ENCODE measurements around the gene DRG2. TPM values are rescaled to one million over a fixed set of nuclear protein-coding genes. Genes with fewer than 3 reads are reported as not detected.
A peak's percentile ranks its signal among the peaks of the same experiment; 100 is the strongest.

DRG2 gene
- total RNA-seq, 1 donor from 2014 or later, result 20.9 TPM

DNA sequence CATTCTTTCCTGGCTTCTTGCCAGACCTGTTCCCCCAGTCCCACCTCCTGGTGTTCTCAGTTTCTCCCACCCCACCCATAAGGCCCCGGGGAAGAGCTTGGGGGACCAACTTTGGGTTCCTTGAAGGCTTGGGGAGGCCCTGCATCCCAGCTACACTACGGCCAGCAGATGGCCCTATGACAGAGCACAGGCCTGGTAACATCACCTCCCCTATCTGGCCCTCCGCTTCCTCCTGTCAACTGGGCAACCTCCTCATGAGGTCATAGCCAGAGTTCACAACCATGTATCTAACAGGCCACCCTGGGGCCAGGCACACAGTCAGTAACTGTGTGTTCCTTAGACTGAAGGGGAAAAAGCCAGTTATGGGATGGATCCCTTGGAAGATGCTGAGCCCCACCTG is 52.2 kb downstream of the DRG2 start:
- Histone ChIP-seq H3K27ac (ENCODE audit: low read depth, low read length) (no peak overlapping the region), H3K4me3 (ENCODE audit: low read length in 3 of 3) (no peak overlapping the region), H3K9me3 (ENCODE audit: control insufficient read depth in 3 of 3, low read length in 3 of 3) (no peaks in the 10 kb centered on the region), H3K27me3 (ENCODE audit: control insufficient read depth in 3 of 3, insufficient read depth in 3 of 3, low read length in 3 of 3) (peaks cover 0 to 9% (median 6%) of the 10 kb centered on the region in 3 donors), H3K9ac (ENCODE audit: low read depth in 1 of 3, low read length in 3 of 3) (peak overlapping the region in 1 of 3 donors; percentile 8), H3K36me3 (ENCODE audit: control insufficient read depth in 3 of 3, insufficient read depth in 3 of 3, low read length in 3 of 3) (no peaks in the 10 kb centered on the region), H3K4me1 (ENCODE audit: control insufficient read depth in 3 of 3, insufficient read depth in 3 of 3, low read length in 3 of 3) (peaks cover 6 to 11% (median 6%) of the 10 kb centered on the region in 3 donors)

DNA sequence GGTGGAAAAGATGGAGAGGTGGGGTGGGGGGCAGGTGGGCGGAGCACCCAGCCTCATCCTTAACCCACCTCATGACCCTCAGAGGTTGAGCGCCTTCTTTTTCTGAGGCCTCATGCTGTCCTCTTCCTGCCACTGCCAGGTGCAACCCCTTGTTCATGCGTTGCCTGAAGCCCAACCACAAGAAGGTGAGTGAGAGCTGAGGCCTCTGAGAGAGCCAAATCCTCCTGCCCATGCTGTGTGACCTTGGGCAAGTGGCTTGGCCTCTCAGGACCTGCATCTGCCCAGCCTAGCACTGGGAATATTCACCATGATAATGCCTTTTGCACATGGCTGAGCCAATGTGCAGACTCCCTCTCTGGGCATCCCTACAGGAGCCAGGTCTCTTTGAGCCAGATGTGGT is 52.9 kb downstream of the DRG2 start:
- Histone ChIP-seq H3K4me1 (ENCODE audit: control insufficient read depth in 3 of 3, insufficient read depth in 3 of 3, low read length in 3 of 3) (peaks cover 6 to 11% (median 6%) of the 10 kb centered on the region in 3 donors), H3K27me3 (ENCODE audit: control insufficient read depth in 3 of 3, insufficient read depth in 3 of 3, low read length in 3 of 3) (peaks cover 0 to 9% (median 6%) of the 10 kb centered on the region in 3 donors)

DNA sequence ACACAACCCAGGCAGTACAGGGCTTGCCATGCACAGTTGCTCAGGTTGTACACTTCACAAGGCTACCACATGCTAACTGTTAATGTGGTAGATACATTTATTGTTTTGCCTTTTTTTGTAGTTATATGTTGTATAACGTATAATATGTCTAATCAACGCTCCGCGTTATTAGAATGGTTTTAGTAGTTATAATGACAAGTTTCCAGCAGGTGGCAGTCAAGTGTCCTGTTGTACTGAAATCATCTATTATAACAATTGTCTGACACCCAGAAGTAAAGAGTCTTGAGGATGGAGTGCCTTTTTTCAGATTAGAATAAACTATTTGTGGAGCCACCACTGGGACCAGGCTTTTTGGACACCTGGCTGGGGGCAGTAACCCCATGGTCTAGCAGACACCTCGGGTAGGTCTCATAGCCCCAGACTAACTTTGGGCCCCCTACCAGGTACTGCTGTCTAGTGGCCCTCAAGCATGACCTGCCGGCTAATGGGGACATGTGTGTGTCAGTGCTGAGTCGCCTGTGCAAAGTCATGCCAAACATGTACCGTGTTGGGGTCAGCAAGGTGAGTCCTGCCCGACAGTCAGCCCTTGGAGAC is 53.6 kb downstream of the DRG2 start:
- Histone ChIP-seq H3K4me1 (ENCODE audit: control insufficient read depth in 3 of 3, insufficient read depth in 3 of 3, low read length in 3 of 3) (peaks cover 6 to 11% (median 6%) of the 10 kb centered on the region in 3 donors), H3K27me3 (ENCODE audit: control insufficient read depth in 3 of 3, insufficient read depth in 3 of 3, low read length in 3 of 3) (peaks cover 0 to 9% (median 6%) of the 10 kb centered on the region in 3 donors), H3K27ac (ENCODE audit: low read depth, low read length) (no peak overlapping the region), H3K4me3 (ENCODE audit: low read length in 3 of 3) (no peak overlapping the region), H3K9ac (ENCODE audit: low read depth in 1 of 3, low read length in 3 of 3) (no peak overlapping the region), H3K36me3 (ENCODE audit: control insufficient read depth in 3 of 3, insufficient read depth in 3 of 3, low read length in 3 of 3) (no peaks in the 10 kb centered on the region), H3K9me3 (ENCODE audit: control insufficient read depth in 3 of 3, low read length in 3 of 3) (no peaks in the 10 kb centered on the region)

More for the DNA sequence above, 52.9 kb downstream of the DRG2 start:
- Histone ChIP-seq H3K27ac (ENCODE audit: low read depth, low read length) (no peak overlapping the region), H3K36me3 (ENCODE audit: control insufficient read depth in 3 of 3, insufficient read depth in 3 of 3, low read length in 3 of 3) (no peaks in the 10 kb centered on the region), H3K9ac (ENCODE audit: low read depth in 1 of 3, low read length in 3 of 3) (no peak overlapping the region), H3K4me3 (ENCODE audit: low read length in 3 of 3) (no peak overlapping the region), H3K9me3 (ENCODE audit: control insufficient read depth in 3 of 3, low read length in 3 of 3) (no peaks in the 10 kb centered on the region)

- Histone ChIP-seq H3K27ac (ENCODE audit: low read depth, low read length) (no peak overlapping the region), H3K9me3 (ENCODE audit: control insufficient read depth in 3 of 3, low read length in 3 of 3) (no peaks in the 10 kb centered on the region), H3K9ac (ENCODE audit: low read depth in 1 of 3, low read length in 3 of 3) (no peak overlapping the region), H3K27me3 (ENCODE audit: control insufficient read depth in 3 of 3, insufficient read depth in 3 of 3, low read length in 3 of 3) (peaks cover 0 to 9% (median 4%) of the 10 kb centered on the region in 3 donors), H3K36me3 (ENCODE audit: control insufficient read depth in 3 of 3, insufficient read depth in 3 of 3, low read length in 3 of 3) (no peaks in the 10 kb centered on the region), H3K4me3 (ENCODE audit: low read length in 3 of 3) (no peak overlapping the region), H3K4me1 (ENCODE audit: control insufficient read depth in 3 of 3, insufficient read depth in 3 of 3, low read length in 3 of 3) (peaks cover 6 to 13% (median 6%) of the 10 kb centered on the region in 3 donors)
Measured at GRCh38 chr17:18142417-18142816, 54.7 kb downstream of the DRG2 start.

DNA sequence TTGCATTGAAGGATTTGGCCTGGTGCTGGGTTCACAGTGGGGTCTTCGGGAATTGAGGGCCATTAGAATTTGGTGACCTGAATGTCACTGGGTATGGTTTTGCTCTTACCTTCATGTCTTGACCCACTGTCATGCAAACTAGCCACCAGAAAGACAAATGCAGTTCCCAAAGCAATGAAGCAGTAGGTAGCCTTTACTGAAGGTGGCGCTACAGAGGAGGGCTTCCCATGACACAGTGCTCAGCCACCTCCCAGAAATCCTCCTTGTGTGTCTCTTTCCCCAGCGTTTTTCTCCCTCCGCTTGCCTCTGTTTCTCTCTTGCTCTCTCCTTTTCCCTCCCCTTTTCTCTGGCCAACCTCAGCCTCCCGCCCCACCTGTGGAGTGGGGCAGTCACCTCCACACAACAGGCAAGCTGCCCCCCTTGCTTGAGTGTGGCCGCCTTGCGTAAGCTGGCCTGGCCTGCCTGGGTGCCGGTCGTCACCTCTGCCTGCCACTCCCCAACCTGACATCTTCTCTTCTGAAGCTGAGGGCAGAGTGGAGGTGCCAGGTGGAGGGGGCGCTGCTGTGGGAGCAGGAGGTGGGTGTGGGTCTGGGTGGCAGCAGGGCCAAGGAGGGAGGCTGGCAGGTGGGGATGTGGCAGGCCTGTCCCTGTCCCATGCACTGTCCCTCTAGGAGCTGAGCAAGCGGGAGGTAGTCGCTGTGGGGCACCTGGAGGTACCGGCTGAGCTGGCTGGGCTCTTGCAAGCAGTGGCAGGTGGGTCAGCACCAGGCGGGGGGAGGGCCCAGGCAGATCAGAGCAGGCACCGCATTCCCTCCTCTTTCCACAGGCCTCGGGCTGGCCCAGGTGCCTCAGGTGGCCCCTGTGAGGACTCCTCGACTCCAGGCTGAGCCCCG is 55.5 kb downstream of the DRG2 start:
- Histone ChIP-seq H3K4me3 (ENCODE audit: low read length in 3 of 3) (no peak overlapping the region), H3K36me3 (ENCODE audit: control insufficient read depth in 3 of 3, insufficient read depth in 3 of 3, low read length in 3 of 3) (no peaks in the 10 kb centered on the region), H3K4me1 (ENCODE audit: control insufficient read depth in 3 of 3, insufficient read depth in 3 of 3, low read length in 3 of 3) (peaks cover 6 to 13% (median 6%) of the 10 kb centered on the region in 3 donors), H3K27ac (ENCODE audit: low read depth, low read length) (no peak overlapping the region), H3K27me3 (ENCODE audit: control insufficient read depth in 3 of 3, insufficient read depth in 3 of 3, low read length in 3 of 3) (peaks cover 0 to 9% (median 4%) of the 10 kb centered on the region in 3 donors), H3K9ac (ENCODE audit: low read depth in 1 of 3, low read length in 3 of 3) (no peak overlapping the region), H3K9me3 (ENCODE audit: control insufficient read depth in 3 of 3, low read length in 3 of 3) (no peaks in the 10 kb centered on the region)

GRCh38 chr17:18144261-18144660 is 56.5 kb downstream of the DRG2 start:
- Histone ChIP-seq H3K4me1 (ENCODE audit: control insufficient read depth in 3 of 3, insufficient read depth in 3 of 3, low read length in 3 of 3) (peaks cover 6 to 13% (median 6%) of the 10 kb centered on the region in 3 donors), H3K9me3 (ENCODE audit: control insufficient read depth in 3 of 3, low read length in 3 of 3) (no peaks in the 10 kb centered on the region), H3K27ac (ENCODE audit: low read depth, low read length) (no peak overlapping the region), H3K27me3 (ENCODE audit: control insufficient read depth in 3 of 3, insufficient read depth in 3 of 3, low read length in 3 of 3) (peaks cover 0 to 9% (median 4%) of the 10 kb centered on the region in 3 donors), H3K4me3 (ENCODE audit: low read length in 3 of 3) (no peak overlapping the region), H3K9ac (ENCODE audit: low read depth in 1 of 3, low read length in 3 of 3) (peak overlapping the region in 1 of 3 donors; percentile 3), H3K36me3 (ENCODE audit: control insufficient read depth in 3 of 3, insufficient read depth in 3 of 3, low read length in 3 of 3) (no peaks in the 10 kb centered on the region)

- peaks cover 0 to 9% (median 4%) of the 10 kb centered on the region in 3 donors for H3K27me3 ChIP-seq (ENCODE audit: control insufficient read depth in 3 of 3, insufficient read depth in 3 of 3, low read length in 3 of 3)
Measured at GRCh38 chr17:18144855-18145254, 57.1 kb downstream of the DRG2 start.

DNA sequence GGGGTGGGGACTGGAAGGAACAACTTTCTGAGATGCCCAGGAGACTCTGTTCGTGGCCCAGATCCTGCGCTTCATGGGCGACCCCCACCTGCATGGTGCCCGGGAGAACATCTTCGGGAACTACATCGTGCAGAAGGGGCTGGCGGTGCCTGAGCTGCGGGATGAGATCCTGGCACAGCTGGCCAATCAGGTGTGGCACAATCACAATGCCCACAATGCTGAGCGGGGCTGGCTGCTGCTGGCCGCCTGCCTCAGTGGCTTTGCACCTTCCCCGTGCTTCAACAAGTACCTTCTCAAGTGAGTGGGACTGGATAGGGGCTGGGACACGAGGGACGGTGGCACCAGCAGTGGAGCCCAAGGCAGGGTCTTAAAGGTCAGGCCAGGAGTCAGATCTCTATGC is 58.1 kb downstream of the DRG2 start:
- Histone ChIP-seq H3K36me3 (ENCODE audit: control insufficient read depth in 3 of 3, insufficient read depth in 3 of 3, low read length in 3 of 3) (no peaks in the 10 kb centered on the region), H3K27me3 (ENCODE audit: control insufficient read depth in 3 of 3, insufficient read depth in 3 of 3, low read length in 3 of 3) (peaks cover 0 to 9% (median 4%) of the 10 kb centered on the region in 3 donors), H3K4me3 (ENCODE audit: low read length in 3 of 3) (no peak overlapping the region), H3K27ac (ENCODE audit: low read depth, low read length) (no peak overlapping the region), H3K9me3 (ENCODE audit: control insufficient read depth in 3 of 3, low read length in 3 of 3) (no peaks in the 10 kb centered on the region), H3K9ac (ENCODE audit: low read depth in 1 of 3, low read length in 3 of 3) (no peak overlapping the region), H3K4me1 (ENCODE audit: control insufficient read depth in 3 of 3, insufficient read depth in 3 of 3, low read length in 3 of 3) (peaks cover 4 to 6% (median 6%) of the 10 kb centered on the region in 3 donors)

More at GRCh38 chr17:18144855-18145254, 57.1 kb downstream of the DRG2 start:
- H3K36me3 ChIP-seq (ENCODE audit: control insufficient read depth in 3 of 3, insufficient read depth in 3 of 3, low read length in 3 of 3), result no peaks in the 10 kb centered on the region
- no peak overlapping the region for H3K4me3 ChIP-seq (ENCODE audit: low read length in 3 of 3)
- H3K9ac ChIP-seq (ENCODE audit: low read depth in 1 of 3, low read length in 3 of 3), result no peak overlapping the region
- H3K27ac ChIP-seq (ENCODE audit: low read depth, low read length), result no peak overlapping the region
- H3K4me1 ChIP-seq (ENCODE audit: control insufficient read depth in 3 of 3, insufficient read depth in 3 of 3, low read length in 3 of 3), result peaks cover 6 to 7% (median 6%) of the 10 kb centered on the region in 3 donors
- H3K9me3 ChIP-seq (ENCODE audit: control insufficient read depth in 3 of 3, low read length in 3 of 3), result no peaks in the 10 kb centered on the region

- Histone ChIP-seq H3K9ac (ENCODE audit: low read depth in 1 of 3, low read length in 3 of 3) (no peak overlapping the region), H3K9me3 (ENCODE audit: control insufficient read depth in 3 of 3, low read length in 3 of 3) (no peaks in the 10 kb centered on the region), H3K36me3 (ENCODE audit: control insufficient read depth in 3 of 3, insufficient read depth in 3 of 3, low read length in 3 of 3) (no peaks in the 10 kb centered on the region), H3K27ac (ENCODE audit: low read depth, low read length) (no peak overlapping the region), H3K4me1 (ENCODE audit: control insufficient read depth in 3 of 3, insufficient read depth in 3 of 3, low read length in 3 of 3) (peaks cover 0 to 2% (median 1%) of the 10 kb centered on the region in 3 donors), H3K4me3 (ENCODE audit: low read length in 3 of 3) (no peak overlapping the region), H3K27me3 (ENCODE audit: control insufficient read depth in 3 of 3, insufficient read depth in 3 of 3, low read length in 3 of 3) (peaks cover 0 to 9% (median 4%) of the 10 kb centered on the region in 3 donors)
Measured at GRCh38 chr17:18146259-18146658, 58.5 kb downstream of the DRG2 start.

DNA sequence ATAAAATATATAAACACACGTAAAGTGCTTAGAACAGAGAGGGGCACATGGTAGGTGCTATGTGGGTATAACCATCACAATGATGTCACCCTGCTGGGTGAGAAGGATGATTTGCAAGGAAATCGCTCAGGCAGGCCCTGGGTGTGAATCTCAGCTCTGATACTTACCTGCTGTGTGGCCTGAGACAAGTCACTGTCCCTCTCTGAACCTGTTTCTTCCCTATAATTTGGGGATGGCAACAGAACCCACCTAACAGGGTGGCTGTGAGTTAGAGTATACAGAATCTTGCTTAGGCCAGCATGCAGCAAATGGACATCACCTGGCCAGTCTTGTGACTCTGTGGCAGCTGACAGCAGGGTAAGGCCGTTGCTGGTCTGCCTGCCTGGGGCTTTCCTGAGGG is 59.2 kb downstream of the DRG2 start:
- Histone ChIP-seq H3K9me3 (ENCODE audit: control insufficient read depth in 3 of 3, low read length in 3 of 3) (no peaks in the 10 kb centered on the region), H3K27ac (ENCODE audit: low read depth, low read length) (no peak overlapping the region), H3K4me1 (ENCODE audit: control insufficient read depth in 3 of 3, insufficient read depth in 3 of 3, low read length in 3 of 3) (peaks cover 0 to 2% (median 0%) of the 10 kb centered on the region in 3 donors), H3K36me3 (ENCODE audit: control insufficient read depth in 3 of 3, insufficient read depth in 3 of 3, low read length in 3 of 3) (no peaks in the 10 kb centered on the region), H3K9ac (ENCODE audit: low read depth in 1 of 3, low read length in 3 of 3) (no peak overlapping the region), H3K4me3 (ENCODE audit: low read length in 3 of 3) (no peak overlapping the region), H3K27me3 (ENCODE audit: control insufficient read depth in 3 of 3, insufficient read depth in 3 of 3, low read length in 3 of 3) (peaks cover 0 to 9% (median 4%) of the 10 kb centered on the region in 3 donors)
